Left lung (tissue), 10 donors: ENCODE data around the gene TBL1XR1. TPM values are rescaled to one million over a fixed set of nuclear protein-coding genes. Genes with fewer than 3 reads are reported as not detected.

Source experiments
- ATAC-seq: fragments of 200-7000 bp; cut with Tn5 transposase; one replicate; pipeline ENCODE4 v1.9.1; 2020; ENCODE audit warnings: moderate library complexity
- DNase-seq, 4 donors: peaks; one replicate each; pipeline ENCODE4 v3.0.0-alpha.2; 2013 to 2020
- H3K27ac ChIP-seq, 2 donors: fragments of 200-600 bp; sonication (generic) in 1 of 2; one replicate each; pipeline versions ENCODE4 v1.5.0 to v1.8.0; 2020 to 2021
- H3K27me3 ChIP-seq, 2 donors: fragments of 200-600 bp; sonication (generic) in 1 of 2; one replicate each; pipeline versions ENCODE4 v1.5.0 to v1.8.0; 2020 to 2021
- H3K36me3 ChIP-seq, 2 donors: fragments of 200-600 bp; sonication (generic) in 1 of 2; one replicate each; pipeline versions ENCODE4 v1.5.0 to v1.8.0; 2020 to 2021
- H3K4me1 ChIP-seq, 2 donors: fragments of 200-600 bp; one replicate each; pipeline ENCODE4 v1.8.0; 2021
- H3K4me3 ChIP-seq, 2 donors: fragments of 200-600 bp; sonication (generic) in 1 of 2; one replicate each; pipeline versions ENCODE4 v1.5.0 to v1.8.0; 2020 to 2021; ENCODE audit warnings: mild to moderate bottlenecking in 1 of 2
- H3K9me3 ChIP-seq, 2 donors: fragments of 200-600 bp; sonication (generic) in 1 of 2; one replicate each; pipeline versions ENCODE4 v1.5.0 to v1.8.0; 2020 to 2021
- intact Hi-C, 2 donors: fragments of 100-400 bp; cut with DNase I; formaldehyde crosslinking; loops; one replicate each; pipeline versions ENCODE4 v1.11.2 to v1.14.2; 2022
- polyA plus RNA-seq, 6 donors: library from polyadenylated mRNA; unstranded; fragments of 120-200 nt; gene quantifications; one replicate each; pipeline ENCODE4 v1.2.1, GENCODE V29; 2013; ENCODE audit not compliant: insufficient read length in 6 of 6
- total RNA-seq, 2 donors: library from RNA; stranded (reverse); fragmentation: NEBNext Ultra II Directional; extraction: Animal tissue kit (Norgen Biotek cat#: 25700); gene quantifications; one replicate each; pipeline ENCODE4 v1.2.1, GENCODE V29; 2021
- TF ChIP-seq, protein P1 (sequence below), 2 donors: fragments of 200-600 bp; sonication (generic) in 1 of 2; IDR thresholded peaks; one replicate each; pipeline versions ENCODE4 v1.5.0 to v1.8.0; 2021; ENCODE audit warnings: antibody characterized with exemption in 2 of 2
- donor health status: DM: no; HTN: yes; CAD: no.
- donor health status: DM: no; HTN: no; CAD: no.

Gene TBL1XR1
- total and polyA plus RNA-seq, 8 donors = 116 to 202 (median 155) TPM

DNA sequence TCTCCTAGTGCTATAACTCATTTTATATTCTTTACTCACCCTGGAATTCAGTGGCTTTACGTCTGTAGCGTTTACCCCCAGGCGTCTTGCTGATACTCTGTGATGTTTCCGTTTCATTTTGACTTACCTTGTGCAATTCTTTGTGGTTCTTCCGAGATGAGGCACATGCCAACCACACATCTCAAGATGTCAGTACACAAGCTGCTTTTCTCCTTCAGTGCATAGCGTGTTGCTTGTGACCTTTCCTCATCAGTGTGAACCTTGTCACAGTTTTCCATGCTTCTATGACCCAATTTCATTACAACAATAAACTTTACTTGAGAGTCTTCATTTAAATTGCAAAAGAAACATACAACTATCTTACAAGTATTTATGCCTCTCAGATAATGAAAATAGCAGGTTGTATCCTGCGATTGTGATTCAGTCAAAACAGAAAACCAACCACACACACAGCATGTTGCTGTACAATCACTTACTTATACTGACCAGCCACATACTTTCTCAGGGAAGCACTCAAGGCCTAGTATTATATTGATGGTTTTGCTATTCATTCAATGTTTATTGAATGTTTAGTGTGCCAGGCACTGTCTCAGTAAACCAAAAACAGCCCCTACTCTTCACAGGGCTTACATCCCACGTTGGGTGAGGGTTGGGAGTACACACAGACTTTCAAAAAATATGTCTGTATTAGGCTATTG, 4.6 kb upstream of the TBL1XR1 start:
- no peak overlapping the region for H3K4me3 ChIP-seq
- peaks cover 3 to 24% of the 10 kb centered on the region in 2 donors for H3K4me1 ChIP-seq
- H3K36me3 ChIP-seq = no peaks in the 10 kb centered on the region
- intact Hi-C loops = no loop called here
- ATAC-seq = no peak
- peak overlapping the region in 1 of 2 donors; percentile 30 for H3K27ac ChIP-seq
- H3K9me3 ChIP-seq = peaks cover 0 to 3% of the 10 kb centered on the region in 2 donors
- DNase-seq = no peak
- H3K27me3 ChIP-seq = no peaks in the 10 kb centered on the region
- TF ChIP-seq, protein P1, sequence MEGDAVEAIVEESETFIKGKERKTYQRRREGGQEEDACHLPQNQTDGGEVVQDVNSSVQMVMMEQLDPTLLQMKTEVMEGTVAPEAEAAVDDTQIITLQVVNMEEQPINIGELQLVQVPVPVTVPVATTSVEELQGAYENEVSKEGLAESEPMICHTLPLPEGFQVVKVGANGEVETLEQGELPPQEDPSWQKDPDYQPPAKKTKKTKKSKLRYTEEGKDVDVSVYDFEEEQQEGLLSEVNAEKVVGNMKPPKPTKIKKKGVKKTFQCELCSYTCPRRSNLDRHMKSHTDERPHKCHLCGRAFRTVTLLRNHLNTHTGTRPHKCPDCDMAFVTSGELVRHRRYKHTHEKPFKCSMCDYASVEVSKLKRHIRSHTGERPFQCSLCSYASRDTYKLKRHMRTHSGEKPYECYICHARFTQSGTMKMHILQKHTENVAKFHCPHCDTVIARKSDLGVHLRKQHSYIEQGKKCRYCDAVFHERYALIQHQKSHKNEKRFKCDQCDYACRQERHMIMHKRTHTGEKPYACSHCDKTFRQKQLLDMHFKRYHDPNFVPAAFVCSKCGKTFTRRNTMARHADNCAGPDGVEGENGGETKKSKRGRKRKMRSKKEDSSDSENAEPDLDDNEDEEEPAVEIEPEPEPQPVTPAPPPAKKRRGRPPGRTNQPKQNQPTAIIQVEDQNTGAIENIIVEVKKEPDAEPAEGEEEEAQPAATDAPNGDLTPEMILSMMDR (IDR thresholded peaks at IDR 0.05) = no peak

DNA sequence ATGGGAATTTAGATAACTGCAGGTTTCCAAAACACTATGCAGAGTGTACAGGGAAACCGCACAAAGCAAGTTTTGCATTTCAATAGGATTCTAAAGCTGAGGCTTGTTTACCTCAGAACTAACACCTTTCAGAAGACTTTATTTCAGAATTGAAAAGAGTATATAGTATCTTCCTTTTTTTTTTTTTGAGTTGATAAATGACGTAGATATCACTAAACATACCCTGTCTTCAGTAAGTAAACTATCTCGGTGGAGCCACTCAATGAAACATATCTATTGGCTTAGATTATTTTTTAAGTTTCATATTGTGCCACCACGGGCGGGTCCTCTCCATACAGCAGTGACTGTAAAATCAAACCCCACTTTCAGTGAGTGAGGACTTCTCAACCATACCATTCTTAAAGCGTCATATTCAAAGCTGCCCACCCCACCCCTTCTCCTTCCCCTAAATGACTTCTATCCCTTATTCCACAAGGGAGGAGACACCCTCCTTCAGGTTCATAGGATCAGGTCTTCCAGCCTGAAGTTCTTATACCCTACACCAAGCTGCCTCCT, 2.0 kb upstream of the TBL1XR1 start:
- ATAC-seq = no peak
- intact Hi-C loops = loop anchor here in 1 of 2 donors (10.0 kb wide), 1 partner anchor 144 kb away; no protein-coding TSS in a partner anchor
- H3K27ac ChIP-seq = peak overlapping the region; percentile 33 to 95

DNA sequence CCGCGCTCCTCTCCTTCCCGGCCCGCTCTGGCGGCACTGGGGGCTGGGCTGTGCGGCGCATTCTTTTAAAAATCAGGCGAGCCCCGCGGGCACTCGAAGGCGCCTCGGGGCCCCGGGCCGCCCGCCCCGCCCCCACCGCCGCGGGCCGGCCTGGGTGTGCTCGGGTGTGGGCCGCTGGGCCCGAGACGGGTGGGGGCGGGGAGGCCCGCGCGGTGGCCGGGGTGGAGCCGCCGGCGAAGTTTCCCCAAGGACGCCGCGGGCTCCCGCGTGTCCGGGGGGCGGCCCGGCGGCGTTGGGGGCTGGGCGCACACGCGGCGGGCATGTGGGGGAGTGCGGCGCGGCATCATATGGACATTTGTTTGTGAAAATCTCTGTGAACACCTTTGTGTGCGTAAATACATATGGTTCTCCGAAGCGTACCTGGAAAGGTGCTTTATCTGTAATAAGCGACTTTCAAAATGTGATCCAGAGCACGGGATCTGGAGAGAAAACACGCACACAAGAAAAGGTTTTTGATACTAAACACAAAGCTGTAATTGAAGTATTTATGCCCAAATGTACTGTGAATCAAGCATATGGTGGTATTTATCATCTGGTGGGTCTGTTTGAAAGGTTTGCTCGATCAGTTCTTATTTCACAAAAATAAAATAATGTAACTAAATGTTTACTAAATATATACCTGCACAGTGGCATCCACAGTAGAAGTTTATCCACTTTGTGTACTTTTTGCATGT, 612 bp upstream of the TBL1XR1 start:
- DNase-seq (peak in 2 of 4 donors; percentile 56 to 71), ATAC-seq (peak; percentile 74)
- H3K36me3 ChIP-seq = no peaks in the 10 kb centered on the region
- peaks cover 3 to 43% of the 10 kb centered on the region in 2 donors for H3K4me1 ChIP-seq
- peak overlapping the region; percentile 79 to 95 for H3K27ac ChIP-seq
- H3K9me3 ChIP-seq = no peaks in the 10 kb centered on the region
- intact Hi-C loops = loop anchor here in 1 of 2 donors (2.0 to 10.0 kb wide), 2 partner anchors 143 to 163 kb away; no protein-coding TSS in a partner anchor
- H3K4me3 ChIP-seq = peak overlapping the region; percentile 34 to 72
- H3K27me3 ChIP-seq = no peaks in the 10 kb centered on the region
- TF ChIP-seq, protein P1 (IDR thresholded peaks at IDR 0.05) = no peak

More for the DNA sequence above, 2.0 kb upstream of the TBL1XR1 start:
- no peak for DNase-seq
- TF ChIP-seq, protein P1 (IDR thresholded peaks at IDR 0.05) = no peak
- H3K27me3 ChIP-seq = no peaks in the 10 kb centered on the region
- no peak overlapping the region for H3K4me3 ChIP-seq
- peaks cover 3 to 33% of the 10 kb centered on the region in 2 donors for H3K4me1 ChIP-seq
- peaks cover 0 to 3% of the 10 kb centered on the region in 2 donors for H3K9me3 ChIP-seq
- no peaks in the 10 kb centered on the region for H3K36me3 ChIP-seq

GRCh38 chr3:177196456-177197040, 734 bp downstream of the TBL1XR1 start:
- H3K27me3 ChIP-seq = no peaks in the 10 kb centered on the region
- H3K36me3 ChIP-seq = no peaks in the 10 kb centered on the region
- H3K9me3 ChIP-seq = no peaks in the 10 kb centered on the region
- H3K4me3 ChIP-seq = peak overlapping the region; percentile 72 to 74
- peaks cover 4 to 52% of the 10 kb centered on the region in 2 donors for H3K4me1 ChIP-seq
- peak in 2 of 4 donors; percentile 52 to 65 for DNase-seq
- TF ChIP-seq, protein P1 (IDR thresholded peaks at IDR 0.05) = no peak
- ATAC-seq = peak; percentile 3
- intact Hi-C loops = loop anchor here in 1 of 2 donors (2.0 to 10.0 kb wide), 2 partner anchors 142 to 164 kb away; no protein-coding TSS in a partner anchor
- H3K27ac ChIP-seq = peak overlapping the region; percentile 95 to 96
